VCaP (cell line): ENCODE measurements around the gene CCNL1.

ENCODE experiments used
- H3K27ac ChIP-seq: fragments of 450-650 bp; 2 replicates; pipeline ENCODE4 v1.5.1; 2017
- TF ChIP-seq, protein P1 (sequence below): fragments of 450-650 bp; conservative IDR thresholded peaks from 2 replicates; pipeline ENCODE4 v1.5.1; 2017; ENCODE audit warnings: mild to moderate bottlenecking, moderate library complexity

The CCNL1 gene

DNA sequence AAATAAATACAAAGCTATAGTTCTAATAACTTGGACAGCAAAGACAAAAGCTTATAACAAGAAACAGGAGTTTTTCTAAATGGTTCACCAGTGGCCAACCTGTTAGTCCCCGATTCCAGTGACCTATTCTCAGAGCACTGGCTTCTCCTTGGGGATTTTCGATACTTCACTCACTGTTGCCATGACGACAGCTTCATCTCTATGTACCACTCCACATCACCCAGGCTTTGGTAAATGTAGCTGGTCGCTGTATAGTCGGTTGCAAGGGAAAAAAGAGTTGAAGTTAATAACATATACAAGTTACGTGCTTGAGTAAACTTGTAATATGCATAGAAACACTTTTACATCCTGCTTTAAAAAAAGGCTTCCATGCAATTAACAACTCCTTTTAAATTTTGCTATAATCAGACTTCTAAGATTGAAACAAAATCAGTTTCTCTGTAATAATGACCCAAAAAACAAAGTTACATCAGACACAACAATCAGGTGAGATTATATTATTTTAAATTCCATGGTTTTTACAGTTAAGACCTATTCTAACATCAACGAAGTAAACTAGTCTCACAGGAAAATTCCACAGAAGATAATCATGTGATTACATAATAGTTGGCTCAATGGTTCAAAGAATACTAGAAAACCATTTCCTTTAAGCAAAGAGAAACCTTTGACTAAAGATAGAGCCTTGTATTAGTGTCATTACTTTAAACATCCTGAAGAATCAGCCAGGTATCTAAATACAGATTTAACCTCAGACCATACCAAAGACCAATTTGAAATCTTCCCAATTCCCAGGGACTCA is 2.9 kb downstream of the CCNL1 start:
- TF ChIP-seq, protein P1, sequence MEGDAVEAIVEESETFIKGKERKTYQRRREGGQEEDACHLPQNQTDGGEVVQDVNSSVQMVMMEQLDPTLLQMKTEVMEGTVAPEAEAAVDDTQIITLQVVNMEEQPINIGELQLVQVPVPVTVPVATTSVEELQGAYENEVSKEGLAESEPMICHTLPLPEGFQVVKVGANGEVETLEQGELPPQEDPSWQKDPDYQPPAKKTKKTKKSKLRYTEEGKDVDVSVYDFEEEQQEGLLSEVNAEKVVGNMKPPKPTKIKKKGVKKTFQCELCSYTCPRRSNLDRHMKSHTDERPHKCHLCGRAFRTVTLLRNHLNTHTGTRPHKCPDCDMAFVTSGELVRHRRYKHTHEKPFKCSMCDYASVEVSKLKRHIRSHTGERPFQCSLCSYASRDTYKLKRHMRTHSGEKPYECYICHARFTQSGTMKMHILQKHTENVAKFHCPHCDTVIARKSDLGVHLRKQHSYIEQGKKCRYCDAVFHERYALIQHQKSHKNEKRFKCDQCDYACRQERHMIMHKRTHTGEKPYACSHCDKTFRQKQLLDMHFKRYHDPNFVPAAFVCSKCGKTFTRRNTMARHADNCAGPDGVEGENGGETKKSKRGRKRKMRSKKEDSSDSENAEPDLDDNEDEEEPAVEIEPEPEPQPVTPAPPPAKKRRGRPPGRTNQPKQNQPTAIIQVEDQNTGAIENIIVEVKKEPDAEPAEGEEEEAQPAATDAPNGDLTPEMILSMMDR, result no peak

DNA sequence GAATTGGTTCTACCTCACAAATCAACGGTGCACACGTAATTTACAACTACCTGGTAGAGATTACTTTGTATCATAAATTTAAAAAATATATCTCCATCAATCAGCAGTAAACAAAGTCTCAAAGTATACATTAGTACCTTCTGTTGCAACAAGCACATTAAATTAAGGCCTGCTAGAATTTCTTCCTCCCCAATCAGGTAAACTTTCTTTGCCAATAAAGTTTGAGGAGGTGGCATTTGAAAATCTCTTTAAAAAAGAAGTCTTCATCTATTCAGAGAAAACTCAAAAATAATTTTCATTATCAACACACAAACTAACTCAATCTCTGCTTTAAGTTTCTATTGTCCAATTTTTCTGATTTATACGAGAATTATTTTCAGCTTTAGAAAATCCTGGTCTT is 4.4 kb downstream of the CCNL1 start:
- TF ChIP-seq, protein P1, result no peak
- no peak overlapping the region for H3K27ac ChIP-seq

More for the DNA sequence above, 2.9 kb downstream of the CCNL1 start:
- peak overlapping the region; percentile 100; the same call in 1 of the 2 replicates for H3K27ac ChIP-seq

DNA sequence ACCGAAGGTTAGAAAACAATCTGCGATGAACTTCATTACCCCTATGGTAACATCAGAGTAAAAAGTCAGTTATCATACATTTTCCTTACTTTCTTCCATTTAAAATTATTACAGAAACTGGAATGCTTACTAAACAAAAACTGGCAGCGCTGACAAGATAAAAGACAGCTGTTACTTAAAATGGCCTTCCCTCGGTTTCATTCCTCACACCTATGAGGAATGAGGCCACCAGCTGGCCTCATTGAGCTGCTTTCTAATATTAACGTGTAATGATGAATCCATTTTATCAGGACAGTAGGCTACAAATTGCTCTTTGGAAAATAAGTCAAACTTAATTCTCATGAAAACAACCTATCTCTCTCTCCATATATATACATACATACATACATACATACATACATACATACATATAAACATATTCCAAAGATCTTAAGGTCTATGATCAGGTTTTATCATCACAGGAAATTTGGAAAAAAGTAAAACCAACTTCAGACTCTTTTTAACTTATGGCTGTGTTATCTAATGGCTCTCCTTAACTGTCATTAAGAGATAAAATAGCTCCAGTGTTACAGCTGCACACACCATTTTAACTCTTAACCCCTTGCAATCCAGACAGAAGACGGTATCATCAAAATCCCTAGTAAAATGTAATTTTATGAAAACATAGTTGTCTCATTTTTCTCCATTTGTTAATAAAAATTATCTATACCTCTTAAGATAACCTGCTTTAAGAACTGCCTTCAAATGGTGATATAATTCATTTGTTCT is 5.2 kb downstream of the CCNL1 start:
- H3K27ac ChIP-seq, result no peak overlapping the region
- TF ChIP-seq, protein P1, result peak; percentile 35

DNA sequence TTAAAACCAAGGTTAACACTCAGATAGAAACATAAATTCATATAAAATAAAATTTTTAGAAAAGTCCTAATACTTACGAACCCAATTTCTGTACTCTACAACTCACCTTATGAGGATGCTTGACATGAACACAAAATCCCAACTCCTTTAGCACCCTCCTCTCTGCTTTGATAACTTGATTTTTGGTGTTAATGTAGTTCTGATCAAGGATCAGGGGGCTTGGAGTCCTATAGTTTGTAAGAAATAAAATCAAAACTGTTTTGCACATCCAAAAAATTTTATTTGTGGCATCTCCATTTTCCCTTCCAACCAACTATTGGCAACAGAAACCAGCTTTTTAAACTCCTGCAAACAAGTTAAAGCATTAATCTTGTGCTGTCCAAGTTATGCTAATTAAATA is 7.0 kb downstream of the CCNL1 start:
- TF ChIP-seq, protein P1, result no peak
- no peak overlapping the region for H3K27ac ChIP-seq

DNA sequence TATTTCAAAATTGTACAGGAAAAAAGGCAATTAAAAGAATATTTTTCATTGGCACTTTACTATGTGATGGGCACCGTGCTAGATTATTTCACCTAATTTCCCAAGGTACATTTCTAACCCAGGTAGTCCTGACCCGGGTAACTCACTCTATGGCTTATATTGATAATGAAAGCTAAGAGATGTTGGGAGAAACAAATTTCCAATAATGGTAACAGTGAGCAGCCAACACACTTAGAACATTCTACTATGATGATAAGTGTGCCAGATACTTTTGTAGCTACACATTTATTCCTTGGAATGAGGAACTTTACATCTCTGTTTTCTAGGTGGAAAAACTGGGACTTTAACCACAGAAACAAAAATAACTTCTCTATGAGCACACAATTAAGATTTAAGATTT is 7.5 kb downstream of the CCNL1 start:
- TF ChIP-seq, protein P1, result no peak
- H3K27ac ChIP-seq, result no peak overlapping the region

DNA sequence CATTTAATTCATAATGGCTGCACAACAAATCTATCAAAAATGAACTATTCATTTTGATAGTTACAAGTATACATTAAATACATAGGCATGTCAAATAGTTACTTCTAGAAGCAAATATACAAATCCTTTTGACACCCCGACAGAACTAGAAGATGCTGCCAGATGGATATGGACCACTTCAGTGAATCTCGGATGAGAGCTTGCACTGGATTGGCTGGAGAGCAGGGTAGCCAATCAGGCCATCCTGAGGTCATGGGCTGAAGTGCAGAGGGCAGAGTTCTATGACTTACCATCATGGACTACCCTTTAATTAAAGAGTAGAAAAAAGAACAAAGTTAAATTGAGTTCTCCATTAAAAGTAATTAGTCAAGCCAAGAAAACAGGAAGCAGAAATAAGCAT is 8.3 kb downstream of the CCNL1 start:
- TF ChIP-seq, protein P1, result no peak
- no peak overlapping the region for H3K27ac ChIP-seq

DNA sequence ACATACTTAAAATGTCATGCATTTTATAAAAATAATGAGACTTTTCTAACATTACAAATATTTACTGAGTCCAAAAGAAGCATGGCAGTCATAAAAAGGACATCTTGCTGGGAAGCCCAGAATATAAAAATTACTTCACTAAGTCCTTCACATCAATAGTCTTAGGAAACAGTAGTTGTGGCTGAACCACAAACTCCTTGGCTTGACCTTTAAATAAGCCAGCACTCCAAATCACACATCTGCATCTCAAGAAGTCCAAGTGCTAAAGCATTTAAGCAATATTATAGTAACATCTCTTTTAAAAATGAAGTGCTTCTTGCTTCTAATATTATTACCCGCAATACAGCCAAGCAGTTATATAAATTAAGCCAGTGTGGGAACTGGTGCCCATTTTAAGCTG is 8.8 kb downstream of the CCNL1 start:
- no peak overlapping the region for H3K27ac ChIP-seq
- TF ChIP-seq, protein P1, result no peak
